GM13976 (cell line): ENCODE measurements around the gene PMVK.

Experiments
- DNase-seq: peaks from one replicate; pipeline ENCODE4 v3.0.0; 2012; ENCODE audit warnings: low spot score
- CTCF ChIP-seq: IDR thresholded peaks from 2 replicates; pipeline ENCODE4 v1.5.1; 2012; ENCODE audit warnings: borderline replicate concordance, mild to moderate bottlenecking; ENCODE audit not compliant: insufficient read depth; ENCODE audit errors: extremely low read depth, missing control alignments, control extremely low read depth
- in situ Hi-C: fragments of 300-500 bp; cut with MboI; formaldehyde crosslinking; loops from one replicate; pipeline ENCODE4 v1.12.0; 2022; ENCODE audit warnings: low sequenced_read_pairs, mixed read lengths, inconsistent platforms; ENCODE audit not compliant: unreplicated experiment

Gene PMVK

GRCh38 chr1:154966111-154966510 lies 29.6 kb upstream of the PMVK start:
- no peak for TF ChIP-seq CTCF
- DNase-seq, result no peak
- in situ Hi-C loops, result no loop called here

- DNase-seq, result no peak
- no peak for TF ChIP-seq CTCF
- in situ Hi-C loops, result no loop called here
Observed at GRCh38 chr1:154964359-154964758, 27.8 kb upstream of the PMVK start.

- DNase-seq, result no peak
- in situ Hi-C loops, result no loop called here
- no peak for TF ChIP-seq CTCF
Observed at GRCh38 chr1:154963643-154964042, 27.1 kb upstream of the PMVK start.

- no peak for DNase-seq
- in situ Hi-C loops, result no loop called here
- TF ChIP-seq CTCF, result no peak
Observed at GRCh38 chr1:154962795-154963330, 26.3 kb upstream of the PMVK start.

- no peak for TF ChIP-seq CTCF
- in situ Hi-C loops, result no loop called here
- peak; percentile 50 for DNase-seq
Observed at GRCh38 chr1:154962156-154962749, 25.7 kb upstream of the PMVK start.

- in situ Hi-C loops, result no loop called here
- TF ChIP-seq CTCF, result peak; percentile 75
Observed at GRCh38 chr1:154961207-154962155, 25.0 kb upstream of the PMVK start, which contains the start of gene PYGO2. PYGO2 (minus strand) TSS chr1:154961782; CDS start chr1:154961576, 206 bp downstream.

More at GRCh38 chr1:154961207-154962155, 25.0 kb upstream of the PMVK start, which contains the start of gene PYGO2:
- peak; percentile 92 for DNase-seq
